ENCODE results near the gene PLEKHA7.
"Not testable (repeated sequence)": the region's sequence is repeated elsewhere in the genome, so short reads cannot be mapped to it uniquely, and the experiment has no call there.

PLEKHA7 gene

GRCh38 chr11:16921668-16922067 lies 92.5 kb downstream of the PLEKHA7 start:
- H3K4me1 ChIP-seq (ENCODE audit: control insufficient read depth, low read length): no peaks in the 10 kb centered on the region
- no peaks in the 10 kb centered on the region for H3K9me3 ChIP-seq (ENCODE audit: control insufficient read depth, insufficient read depth, low read length)
- H3K36me3 ChIP-seq (ENCODE audit: control insufficient read depth, low read length): no peaks in the 10 kb centered on the region
- no peak overlapping the region for H3K27ac ChIP-seq (ENCODE audit: low read depth, low read length)
- H3K79me2 ChIP-seq (ENCODE audit: control insufficient read depth, low read length): no peaks in the 10 kb centered on the region
- H3K9me2 ChIP-seq (replicated peaks; ENCODE audit: control insufficient read depth, low read length): no peaks in the 10 kb centered on the region
- no peak overlapping the region for H3K4me3 ChIP-seq (ENCODE audit: low read length)
- H3K27me3 ChIP-seq (ENCODE audit: control insufficient read depth, low read length): peaks cover 42% of the 10 kb centered on the region
- H3K4me2 ChIP-seq (ENCODE audit: low read length): no peak overlapping the region
- no peaks in the 10 kb centered on the region for H4K20me1 ChIP-seq (ENCODE audit: control insufficient read depth, insufficient read depth, low read depth, low read length)
- TF ChIP-seq EZH2phosphoT487 (IDR thresholded peaks at IDR 0.05; ENCODE audit: borderline replicate concordance, low read length): no peak
- TF ChIP-seq, protein P1, sequence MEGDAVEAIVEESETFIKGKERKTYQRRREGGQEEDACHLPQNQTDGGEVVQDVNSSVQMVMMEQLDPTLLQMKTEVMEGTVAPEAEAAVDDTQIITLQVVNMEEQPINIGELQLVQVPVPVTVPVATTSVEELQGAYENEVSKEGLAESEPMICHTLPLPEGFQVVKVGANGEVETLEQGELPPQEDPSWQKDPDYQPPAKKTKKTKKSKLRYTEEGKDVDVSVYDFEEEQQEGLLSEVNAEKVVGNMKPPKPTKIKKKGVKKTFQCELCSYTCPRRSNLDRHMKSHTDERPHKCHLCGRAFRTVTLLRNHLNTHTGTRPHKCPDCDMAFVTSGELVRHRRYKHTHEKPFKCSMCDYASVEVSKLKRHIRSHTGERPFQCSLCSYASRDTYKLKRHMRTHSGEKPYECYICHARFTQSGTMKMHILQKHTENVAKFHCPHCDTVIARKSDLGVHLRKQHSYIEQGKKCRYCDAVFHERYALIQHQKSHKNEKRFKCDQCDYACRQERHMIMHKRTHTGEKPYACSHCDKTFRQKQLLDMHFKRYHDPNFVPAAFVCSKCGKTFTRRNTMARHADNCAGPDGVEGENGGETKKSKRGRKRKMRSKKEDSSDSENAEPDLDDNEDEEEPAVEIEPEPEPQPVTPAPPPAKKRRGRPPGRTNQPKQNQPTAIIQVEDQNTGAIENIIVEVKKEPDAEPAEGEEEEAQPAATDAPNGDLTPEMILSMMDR (IDR thresholded peaks at IDR 0.05; ENCODE audit: low read depth, low read length, poor library complexity, severe bottlenecking): no peak
- no peaks in the 10 kb centered on the region for H3F3A ChIP-seq (ENCODE audit: control insufficient read depth, insufficient read depth)

- no peaks in the 10 kb centered on the region for H3K4me1 ChIP-seq (ENCODE audit: control insufficient read depth, low read length)
- H4K20me1 ChIP-seq (ENCODE audit: control insufficient read depth, insufficient read depth, low read depth, low read length): no peaks in the 10 kb centered on the region
- H3K4me2 ChIP-seq (ENCODE audit: low read length): no peak overlapping the region
- TF ChIP-seq, protein P1 (IDR thresholded peaks at IDR 0.05; ENCODE audit: low read depth, low read length, poor library complexity, severe bottlenecking): no peak
- TF ChIP-seq EZH2phosphoT487 (IDR thresholded peaks at IDR 0.05; ENCODE audit: borderline replicate concordance, low read length): no peak
- no peaks in the 10 kb centered on the region for H3K79me2 ChIP-seq (ENCODE audit: control insufficient read depth, low read length)
- no peaks in the 10 kb centered on the region for H3F3A ChIP-seq (ENCODE audit: control insufficient read depth, insufficient read depth)
- H3K9me2 ChIP-seq (replicated peaks; ENCODE audit: control insufficient read depth, low read length): no peaks in the 10 kb centered on the region
- H3K36me3 ChIP-seq (ENCODE audit: control insufficient read depth, low read length): no peaks in the 10 kb centered on the region
- no peak overlapping the region for H3K4me3 ChIP-seq (ENCODE audit: low read length)
- H3K27me3 ChIP-seq (ENCODE audit: control insufficient read depth, low read length): peaks cover 38% of the 10 kb centered on the region
- no peak overlapping the region for H3K27ac ChIP-seq (ENCODE audit: low read depth, low read length)
- H3K9me3 ChIP-seq (ENCODE audit: control insufficient read depth, insufficient read depth, low read length): no peaks in the 10 kb centered on the region
Measured at GRCh38 chr11:16921019-16921418, 93.2 kb downstream of the PLEKHA7 start.

GRCh38 chr11:16920559-16920958 lies 93.7 kb downstream of the PLEKHA7 start:
- TF ChIP-seq EZH2phosphoT487 (IDR thresholded peaks at IDR 0.05; ENCODE audit: borderline replicate concordance, low read length): no peak
- TF ChIP-seq, protein P1 (IDR thresholded peaks at IDR 0.05; ENCODE audit: low read depth, low read length, poor library complexity, severe bottlenecking): no peak
- H3K4me3 ChIP-seq (ENCODE audit: low read length): no peak overlapping the region
- H3K9me3 ChIP-seq (ENCODE audit: control insufficient read depth, insufficient read depth, low read length): no peaks in the 10 kb centered on the region
- H3K27me3 ChIP-seq (ENCODE audit: control insufficient read depth, low read length): peaks cover 35% of the 10 kb centered on the region
- no peak overlapping the region for H3K4me2 ChIP-seq (ENCODE audit: low read length)
- no peaks in the 10 kb centered on the region for H3K79me2 ChIP-seq (ENCODE audit: control insufficient read depth, low read length)
- H3K9me2 ChIP-seq (replicated peaks; ENCODE audit: control insufficient read depth, low read length): no peaks in the 10 kb centered on the region
- no peaks in the 10 kb centered on the region for H3K4me1 ChIP-seq (ENCODE audit: control insufficient read depth, low read length)
- H3K36me3 ChIP-seq (ENCODE audit: control insufficient read depth, low read length): no peaks in the 10 kb centered on the region
- no peak overlapping the region for H3K27ac ChIP-seq (ENCODE audit: low read depth, low read length)
- no peaks in the 10 kb centered on the region for H3F3A ChIP-seq (ENCODE audit: control insufficient read depth, insufficient read depth)
- no peaks in the 10 kb centered on the region for H4K20me1 ChIP-seq (ENCODE audit: control insufficient read depth, insufficient read depth, low read depth, low read length)

DNA sequence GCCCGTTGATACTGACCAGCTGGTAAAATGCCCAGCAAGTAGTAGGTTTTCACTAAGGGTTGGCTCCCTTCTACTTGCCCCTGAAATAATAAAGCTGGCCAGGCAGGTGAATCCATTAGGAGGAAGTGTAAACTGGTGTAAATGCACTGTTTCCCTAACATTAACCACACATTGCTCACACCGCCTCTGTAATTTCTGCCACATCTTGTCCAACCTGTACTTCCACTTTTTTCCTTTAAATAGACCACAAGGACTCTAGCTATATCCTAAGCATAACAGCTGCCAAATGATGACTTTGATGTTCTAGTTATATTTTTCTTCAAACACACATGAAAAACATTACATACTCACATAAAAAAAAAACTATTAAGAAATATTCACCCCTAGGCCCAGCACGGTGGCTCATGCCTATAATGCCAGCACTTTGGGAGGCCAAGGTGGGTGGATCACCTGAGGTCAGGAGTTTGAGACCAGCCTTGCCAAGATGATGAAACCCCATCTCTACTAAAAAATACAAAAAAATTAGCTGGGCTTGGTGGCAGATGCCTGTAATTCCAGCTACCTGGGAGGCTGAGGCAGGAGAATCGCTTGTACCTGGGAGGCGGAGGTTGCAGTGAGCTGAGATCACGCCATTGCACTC lies 95.6 kb downstream of the PLEKHA7 start:
- not testable (repeated sequence) for H3K36me3 ChIP-seq (ENCODE audit: control insufficient read depth, low read length); H3K4me3 ChIP-seq (ENCODE audit: low read length); H3K4me1 ChIP-seq (ENCODE audit: control insufficient read depth, low read length); H3K9me2 ChIP-seq (replicated peaks; ENCODE audit: control insufficient read depth, low read length); H3K9me3 ChIP-seq (ENCODE audit: control insufficient read depth, insufficient read depth, low read length); H3K79me2 ChIP-seq (ENCODE audit: control insufficient read depth, low read length); H3K4me2 ChIP-seq (ENCODE audit: low read length); H4K20me1 ChIP-seq (ENCODE audit: control insufficient read depth, insufficient read depth, low read depth, low read length); H3F3A ChIP-seq (ENCODE audit: control insufficient read depth, insufficient read depth); H3K27ac ChIP-seq (ENCODE audit: low read depth, low read length)
- peaks cover 21% of the 10 kb centered on the region for H3K27me3 ChIP-seq (ENCODE audit: control insufficient read depth, low read length)

All from DOHH2 (cell line).